Peyer's patch (tissue), 4 donors: ENCODE measurements around the gene GPR146.

ENCODE experiments used
- CTCF ChIP-seq, 6 experiments: fragments of 450-650 bp in 4 of 6; fragments of 200-600 bp in 2 of 6; sonication (generic) in 1 of 6; IDR thresholded peaks; one replicate each; pipeline ENCODE4 v1.5.1; 2017 to 2019; ENCODE audit warnings: antibody characterized with exemption in 6 of 6, mild to moderate bottlenecking in 3 of 6, moderate library complexity in 1 of 6
- POLR2A ChIP-seq, 2 donors: fragments of 450-650 bp; IDR thresholded peaks; one replicate each; pipeline ENCODE4 v1.5.1; 2017; ENCODE audit warnings: antibody characterized with exemption in 2 of 2, mild to moderate bottlenecking in 2 of 2, moderate library complexity in 2 of 2

- TF ChIP-seq POLR2A (IDR thresholded peaks at IDR 0.05) (no peak), CTCF (IDR thresholded peaks at IDR 0.05) (no peak)
Observed at GRCh38 chr7:1019789-1020610, 24.3 kb upstream of the GPR146 start.
